ENCODE results near the gene KHSRP.

KHSRP gene

DNA sequence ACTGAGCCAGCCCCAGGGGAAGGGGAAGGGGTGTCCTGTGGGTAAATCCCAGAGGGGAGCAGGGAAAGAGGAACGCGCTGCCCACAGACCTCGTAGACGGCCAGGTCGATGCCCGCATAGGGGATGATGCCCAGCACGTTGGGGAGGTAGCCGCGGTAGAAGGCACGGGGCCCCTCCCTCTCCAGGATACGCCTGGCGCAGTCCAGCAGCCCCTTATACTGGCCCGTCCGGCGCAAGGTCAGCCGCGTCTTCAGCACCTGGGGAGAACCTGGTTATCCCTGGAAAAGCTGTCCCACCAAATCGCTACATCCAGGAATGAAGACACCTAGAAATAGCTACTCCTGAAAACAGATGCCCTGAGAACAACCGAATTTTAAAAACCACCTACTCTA is 27.6 kb upstream of the KHSRP start:
- TF ChIP-seq, protein P1, sequence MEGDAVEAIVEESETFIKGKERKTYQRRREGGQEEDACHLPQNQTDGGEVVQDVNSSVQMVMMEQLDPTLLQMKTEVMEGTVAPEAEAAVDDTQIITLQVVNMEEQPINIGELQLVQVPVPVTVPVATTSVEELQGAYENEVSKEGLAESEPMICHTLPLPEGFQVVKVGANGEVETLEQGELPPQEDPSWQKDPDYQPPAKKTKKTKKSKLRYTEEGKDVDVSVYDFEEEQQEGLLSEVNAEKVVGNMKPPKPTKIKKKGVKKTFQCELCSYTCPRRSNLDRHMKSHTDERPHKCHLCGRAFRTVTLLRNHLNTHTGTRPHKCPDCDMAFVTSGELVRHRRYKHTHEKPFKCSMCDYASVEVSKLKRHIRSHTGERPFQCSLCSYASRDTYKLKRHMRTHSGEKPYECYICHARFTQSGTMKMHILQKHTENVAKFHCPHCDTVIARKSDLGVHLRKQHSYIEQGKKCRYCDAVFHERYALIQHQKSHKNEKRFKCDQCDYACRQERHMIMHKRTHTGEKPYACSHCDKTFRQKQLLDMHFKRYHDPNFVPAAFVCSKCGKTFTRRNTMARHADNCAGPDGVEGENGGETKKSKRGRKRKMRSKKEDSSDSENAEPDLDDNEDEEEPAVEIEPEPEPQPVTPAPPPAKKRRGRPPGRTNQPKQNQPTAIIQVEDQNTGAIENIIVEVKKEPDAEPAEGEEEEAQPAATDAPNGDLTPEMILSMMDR (IDR thresholded peaks at IDR 0.05; ENCODE audit: control insufficient read depth, insufficient read depth, low read depth, low read length, missing control alignments) = no peak
- H3K4me3 ChIP-seq (ENCODE audit: control insufficient read depth, low read depth, low read length) = no peak overlapping the region

DNA sequence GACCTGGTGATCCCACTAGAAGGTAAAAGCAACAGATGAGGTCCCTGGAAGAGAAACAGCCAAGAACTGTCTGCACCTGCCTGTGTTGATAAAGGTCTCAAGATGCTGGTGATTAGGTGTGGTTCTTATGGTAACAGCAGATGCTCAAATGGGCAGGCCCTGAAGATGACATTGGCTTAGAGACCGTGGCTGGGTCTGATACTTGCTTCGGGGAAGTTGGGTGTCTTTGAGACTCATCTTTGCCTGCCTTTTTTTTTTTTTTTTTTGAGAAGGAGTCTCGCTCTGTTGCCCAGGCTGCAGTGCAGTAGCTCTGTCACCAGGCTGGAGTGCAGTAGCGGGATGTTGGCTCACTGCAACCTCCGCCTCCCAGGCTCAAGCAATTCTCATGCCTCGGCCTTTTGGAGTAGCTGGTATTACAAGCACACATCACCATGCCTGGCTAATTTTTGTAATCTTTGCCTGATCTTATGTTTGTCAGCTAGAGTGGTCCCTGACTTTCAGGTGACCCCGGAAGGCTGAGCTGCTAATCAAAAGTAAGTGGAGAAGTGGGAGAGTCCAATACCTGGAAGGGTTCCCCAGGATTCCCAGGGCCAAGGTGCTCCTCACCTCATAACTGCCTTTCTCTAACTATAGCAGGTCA is 27.1 kb upstream of the KHSRP start:
- no peak for DNase-seq (ENCODE audit: low read depth)
- TF ChIP-seq, protein P1 (IDR thresholded peaks at IDR 0.05; ENCODE audit: control insufficient read depth, insufficient read depth, low read depth, low read length, missing control alignments) = no peak
- H3K4me3 ChIP-seq (ENCODE audit: control insufficient read depth, low read depth, low read length) = no peak overlapping the region

More for the DNA sequence above, 27.6 kb upstream of the KHSRP start:
- DNase-seq (ENCODE audit: low read depth) = no peak

DNA sequence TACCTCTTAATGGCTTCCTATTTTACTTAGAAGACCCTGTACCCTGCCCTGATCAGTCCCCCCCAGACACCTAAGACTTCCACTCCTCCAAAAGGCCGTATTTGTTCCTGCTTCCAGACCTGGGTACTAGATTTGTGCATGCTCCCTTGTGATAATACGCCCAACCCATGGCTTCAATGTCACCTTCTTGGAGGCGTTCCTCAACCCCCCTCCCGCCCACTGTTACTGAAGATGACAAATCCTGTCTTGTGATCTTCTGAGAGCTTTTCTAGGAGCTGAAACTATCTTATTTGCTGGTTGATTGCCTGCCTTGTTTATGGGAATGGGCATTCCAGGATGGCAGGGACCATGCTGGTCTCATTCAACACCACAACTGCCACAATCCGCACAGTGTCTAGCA is 25.6 kb upstream of the KHSRP start:
- no peak for DNase-seq (ENCODE audit: low read depth)
- TF ChIP-seq, protein P1 (IDR thresholded peaks at IDR 0.05; ENCODE audit: control insufficient read depth, insufficient read depth, low read depth, low read length, missing control alignments) = no peak
- no peak overlapping the region for H3K4me3 ChIP-seq (ENCODE audit: control insufficient read depth, low read depth, low read length)

DNA sequence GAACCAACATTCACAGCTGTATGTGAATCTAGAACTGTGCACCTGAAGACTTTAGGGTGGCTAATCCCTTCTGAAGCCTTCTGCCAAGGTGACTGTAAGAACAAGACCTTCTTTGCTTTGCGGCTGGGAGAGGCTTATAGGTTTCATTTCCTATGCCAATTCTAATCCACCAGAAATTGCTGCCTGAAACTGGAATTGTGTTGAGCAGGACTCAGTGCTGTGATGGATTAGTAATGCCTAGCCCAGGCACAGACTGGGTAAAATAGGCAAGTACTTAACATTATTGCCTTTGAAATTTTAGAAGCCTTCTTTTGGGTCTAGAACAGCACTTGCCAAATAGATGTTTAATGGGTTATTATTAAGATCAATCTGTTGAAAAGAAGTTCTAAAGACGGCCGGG is 23.4 kb upstream of the KHSRP start:
- no peak overlapping the region for H3K4me3 ChIP-seq (ENCODE audit: control insufficient read depth, low read depth, low read length)
- TF ChIP-seq, protein P1 (IDR thresholded peaks at IDR 0.05; ENCODE audit: control insufficient read depth, insufficient read depth, low read depth, low read length, missing control alignments) = no peak
- DNase-seq (ENCODE audit: low read depth) = no peak

DNA sequence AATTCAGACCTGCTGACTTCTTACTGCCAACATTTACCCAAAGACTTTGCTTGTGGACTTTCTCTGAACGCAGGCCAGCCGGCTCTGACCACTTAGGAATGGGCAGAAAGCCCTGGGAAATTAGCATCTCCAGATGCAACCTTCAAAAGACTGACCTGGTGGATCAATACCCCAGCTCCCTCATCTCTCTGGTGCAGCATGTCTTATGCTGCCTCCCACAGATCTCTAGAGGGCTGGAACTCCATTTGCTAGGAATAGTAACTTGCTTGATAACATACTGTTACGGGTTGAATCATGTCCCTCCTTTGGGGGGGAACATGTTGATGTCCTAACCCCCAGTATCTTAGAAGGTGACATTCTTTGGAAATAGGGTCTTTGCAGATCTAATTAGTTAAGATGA is 21.8 kb upstream of the KHSRP start:
- no peak overlapping the region for H3K4me3 ChIP-seq (ENCODE audit: control insufficient read depth, low read depth, low read length)
- no peak for DNase-seq (ENCODE audit: low read depth)
- TF ChIP-seq, protein P1 (IDR thresholded peaks at IDR 0.05; ENCODE audit: control insufficient read depth, insufficient read depth, low read depth, low read length, missing control alignments) = no peak

DNA sequence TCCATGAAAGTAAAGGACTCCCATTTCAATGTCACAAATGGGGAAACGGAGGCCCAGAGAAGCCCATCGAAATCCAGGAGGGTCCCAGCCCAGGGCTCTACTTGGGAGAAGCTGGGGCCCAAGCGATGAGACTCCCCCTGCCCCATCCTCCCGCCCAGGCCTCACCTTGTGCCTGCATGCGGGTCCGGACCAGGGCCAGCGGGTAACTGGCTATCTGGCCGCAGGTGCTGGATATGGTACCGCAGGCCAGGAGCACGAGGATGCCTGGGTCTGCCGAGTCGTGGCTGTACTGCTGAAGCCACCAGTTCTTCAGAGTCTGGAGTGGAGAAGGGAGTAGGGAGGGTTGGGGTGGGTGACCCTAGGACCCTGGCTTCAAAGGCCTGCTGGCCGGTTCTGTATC is 19.4 kb upstream of the KHSRP start:
- TF ChIP-seq, protein P1 (IDR thresholded peaks at IDR 0.05; ENCODE audit: control insufficient read depth, insufficient read depth, low read depth, low read length, missing control alignments) = no peak

More for the DNA sequence above, 19.4 kb upstream of the KHSRP start:
- no peak overlapping the region for H3K4me3 ChIP-seq (ENCODE audit: control insufficient read depth, low read depth, low read length)
- no peak for DNase-seq (ENCODE audit: low read depth)

All from AG09309 (cell line).